ENCODE data around the gene ZMIZ1. TPM values are rescaled to one million over a fixed set of nuclear protein-coding genes. Genes with fewer than 3 reads are reported as not detected.

ZMIZ1 gene
- total and polyA plus RNA-seq, 2 experiments from 2014 or later = 9.2 to 30.9 TPM

DNA sequence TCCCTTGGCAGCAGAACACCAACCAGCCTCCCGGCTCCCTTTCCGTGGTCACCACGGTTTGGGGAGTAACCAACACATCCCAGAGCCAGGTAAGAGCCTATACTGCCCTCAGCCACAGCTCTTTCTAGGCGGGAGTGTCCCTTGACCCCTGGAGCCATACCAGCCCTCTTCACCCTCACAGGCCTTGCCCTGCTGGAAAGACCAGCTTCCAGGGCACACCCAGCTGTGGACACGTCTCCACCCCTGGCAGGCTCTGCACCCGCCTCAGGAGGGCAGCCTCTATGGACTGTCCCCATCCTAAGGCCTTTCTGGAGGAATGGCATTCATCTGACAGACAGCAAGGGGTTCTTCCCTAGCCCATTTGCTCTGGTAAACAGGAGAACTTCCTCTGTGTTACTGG, 221.0 kb downstream of the ZMIZ1 start (continued):
- TF ChIP-seq ZNF331 (CRISPR knock-in tag; IDR thresholded peaks at IDR 0.05; ENCODE audit: low read depth) (no peak), EZH2 (IDR thresholded peaks at IDR 0.05; ENCODE audit: low read depth, unreplicated experiment) (no peak)

DNA sequence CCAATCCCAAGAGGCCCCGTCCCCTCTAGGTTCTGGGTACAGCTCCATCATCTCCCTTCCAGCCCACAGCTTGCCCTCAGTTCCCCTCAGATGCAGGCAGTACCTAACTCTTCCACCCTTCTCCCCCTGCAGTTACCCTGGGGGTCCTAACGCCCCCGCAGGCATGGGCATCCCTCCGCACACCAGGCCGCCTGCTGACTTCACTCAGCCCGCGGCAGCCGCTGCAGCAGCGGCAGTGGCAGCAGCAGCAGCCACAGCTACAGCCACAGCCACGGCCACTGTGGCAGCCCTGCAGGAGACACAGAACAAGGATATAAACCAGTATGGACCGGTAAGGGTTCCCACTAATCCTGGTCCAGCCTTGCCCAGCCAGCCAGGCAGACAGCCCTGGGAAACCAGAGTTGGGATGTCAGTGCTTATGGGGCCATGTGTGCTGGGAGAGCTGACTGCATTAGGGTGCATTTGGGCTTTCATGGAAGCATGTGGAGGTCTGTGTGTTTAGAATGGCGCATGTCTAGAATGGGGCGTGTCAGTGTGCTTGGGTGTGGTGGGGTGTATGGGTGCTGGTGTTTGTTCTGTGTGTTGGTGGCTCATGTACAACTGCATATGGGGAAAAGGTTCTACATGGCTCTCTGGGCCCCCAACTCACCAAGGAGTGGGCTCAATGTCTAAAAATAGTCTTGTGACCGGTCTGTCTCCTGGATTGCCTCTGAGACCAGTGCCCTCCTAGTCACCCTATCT, 223.4 kb downstream of the ZMIZ1 start:
- H3K27ac ChIP-seq (ENCODE audit: low read depth) = no peak overlapping the region
- Mint-ChIP-seq H3K4me3 (no peak overlapping the region; the same call in 2 of the 3 replicates), H3K4me1 (peaks cover 2% of the 10 kb centered on the region; the same call in 2 of the 3 replicates), H3K27me3 (ENCODE audit: insufficient read depth, low read depth, poor library complexity) (peaks cover 10% of the 10 kb centered on the region), H3K36me3 (ENCODE audit: low read depth) (peaks cover 29% of the 10 kb centered on the region), H3K27ac (no peak overlapping the region), H3K9me3 (no peaks in the 10 kb centered on the region)
- no peak overlapping the region for H2AFZ ChIP-seq
- no peaks in the 10 kb centered on the region for H3K4me1 ChIP-seq (ENCODE audit: insufficient read depth)
- no peaks in the 10 kb centered on the region for H3F3A ChIP-seq (replicated peaks; ENCODE audit: low read depth)
- no peaks in the 10 kb centered on the region for H3K9me2 ChIP-seq (ENCODE audit: insufficient read depth)
- H3K4me2 ChIP-seq = no peak overlapping the region
- no peaks in the 10 kb centered on the region; the same call in 1 of the 2 replicates for H3K36me3 ChIP-seq (ENCODE audit: insufficient read depth)
- H4K20me1 ChIP-seq (replicated peaks; ENCODE audit: insufficient read depth) = 0 out of 2 replicates have a peak, but pooled peaks cover 4% of the 10 kb centered on the region
- ATAC-seq (no peak), DNase-seq (ENCODE audit: low spot score) (no peak)
- TF ChIP-seq EZH2phosphoT487 (IDR thresholded peaks at IDR 0.05; ENCODE audit: unreplicated experiment) (no peak), EZH2 (IDR thresholded peaks at IDR 0.05; ENCODE audit: low read depth, unreplicated experiment) (no peak), CREB1 (CRISPR knock-in tag; IDR thresholded peaks at IDR 0.05; ENCODE audit: low read depth) (no peak)
- TF ChIP-seq, protein P1, sequence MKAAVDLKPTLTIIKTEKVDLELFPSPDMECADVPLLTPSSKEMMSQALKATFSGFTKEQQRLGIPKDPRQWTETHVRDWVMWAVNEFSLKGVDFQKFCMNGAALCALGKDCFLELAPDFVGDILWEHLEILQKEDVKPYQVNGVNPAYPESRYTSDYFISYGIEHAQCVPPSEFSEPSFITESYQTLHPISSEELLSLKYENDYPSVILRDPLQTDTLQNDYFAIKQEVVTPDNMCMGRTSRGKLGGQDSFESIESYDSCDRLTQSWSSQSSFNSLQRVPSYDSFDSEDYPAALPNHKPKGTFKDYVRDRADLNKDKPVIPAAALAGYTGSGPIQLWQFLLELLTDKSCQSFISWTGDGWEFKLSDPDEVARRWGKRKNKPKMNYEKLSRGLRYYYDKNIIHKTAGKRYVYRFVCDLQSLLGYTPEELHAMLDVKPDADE (IDR thresholded peaks at IDR 0.05) = no peak
- TF ChIP-seq, protein P2, sequence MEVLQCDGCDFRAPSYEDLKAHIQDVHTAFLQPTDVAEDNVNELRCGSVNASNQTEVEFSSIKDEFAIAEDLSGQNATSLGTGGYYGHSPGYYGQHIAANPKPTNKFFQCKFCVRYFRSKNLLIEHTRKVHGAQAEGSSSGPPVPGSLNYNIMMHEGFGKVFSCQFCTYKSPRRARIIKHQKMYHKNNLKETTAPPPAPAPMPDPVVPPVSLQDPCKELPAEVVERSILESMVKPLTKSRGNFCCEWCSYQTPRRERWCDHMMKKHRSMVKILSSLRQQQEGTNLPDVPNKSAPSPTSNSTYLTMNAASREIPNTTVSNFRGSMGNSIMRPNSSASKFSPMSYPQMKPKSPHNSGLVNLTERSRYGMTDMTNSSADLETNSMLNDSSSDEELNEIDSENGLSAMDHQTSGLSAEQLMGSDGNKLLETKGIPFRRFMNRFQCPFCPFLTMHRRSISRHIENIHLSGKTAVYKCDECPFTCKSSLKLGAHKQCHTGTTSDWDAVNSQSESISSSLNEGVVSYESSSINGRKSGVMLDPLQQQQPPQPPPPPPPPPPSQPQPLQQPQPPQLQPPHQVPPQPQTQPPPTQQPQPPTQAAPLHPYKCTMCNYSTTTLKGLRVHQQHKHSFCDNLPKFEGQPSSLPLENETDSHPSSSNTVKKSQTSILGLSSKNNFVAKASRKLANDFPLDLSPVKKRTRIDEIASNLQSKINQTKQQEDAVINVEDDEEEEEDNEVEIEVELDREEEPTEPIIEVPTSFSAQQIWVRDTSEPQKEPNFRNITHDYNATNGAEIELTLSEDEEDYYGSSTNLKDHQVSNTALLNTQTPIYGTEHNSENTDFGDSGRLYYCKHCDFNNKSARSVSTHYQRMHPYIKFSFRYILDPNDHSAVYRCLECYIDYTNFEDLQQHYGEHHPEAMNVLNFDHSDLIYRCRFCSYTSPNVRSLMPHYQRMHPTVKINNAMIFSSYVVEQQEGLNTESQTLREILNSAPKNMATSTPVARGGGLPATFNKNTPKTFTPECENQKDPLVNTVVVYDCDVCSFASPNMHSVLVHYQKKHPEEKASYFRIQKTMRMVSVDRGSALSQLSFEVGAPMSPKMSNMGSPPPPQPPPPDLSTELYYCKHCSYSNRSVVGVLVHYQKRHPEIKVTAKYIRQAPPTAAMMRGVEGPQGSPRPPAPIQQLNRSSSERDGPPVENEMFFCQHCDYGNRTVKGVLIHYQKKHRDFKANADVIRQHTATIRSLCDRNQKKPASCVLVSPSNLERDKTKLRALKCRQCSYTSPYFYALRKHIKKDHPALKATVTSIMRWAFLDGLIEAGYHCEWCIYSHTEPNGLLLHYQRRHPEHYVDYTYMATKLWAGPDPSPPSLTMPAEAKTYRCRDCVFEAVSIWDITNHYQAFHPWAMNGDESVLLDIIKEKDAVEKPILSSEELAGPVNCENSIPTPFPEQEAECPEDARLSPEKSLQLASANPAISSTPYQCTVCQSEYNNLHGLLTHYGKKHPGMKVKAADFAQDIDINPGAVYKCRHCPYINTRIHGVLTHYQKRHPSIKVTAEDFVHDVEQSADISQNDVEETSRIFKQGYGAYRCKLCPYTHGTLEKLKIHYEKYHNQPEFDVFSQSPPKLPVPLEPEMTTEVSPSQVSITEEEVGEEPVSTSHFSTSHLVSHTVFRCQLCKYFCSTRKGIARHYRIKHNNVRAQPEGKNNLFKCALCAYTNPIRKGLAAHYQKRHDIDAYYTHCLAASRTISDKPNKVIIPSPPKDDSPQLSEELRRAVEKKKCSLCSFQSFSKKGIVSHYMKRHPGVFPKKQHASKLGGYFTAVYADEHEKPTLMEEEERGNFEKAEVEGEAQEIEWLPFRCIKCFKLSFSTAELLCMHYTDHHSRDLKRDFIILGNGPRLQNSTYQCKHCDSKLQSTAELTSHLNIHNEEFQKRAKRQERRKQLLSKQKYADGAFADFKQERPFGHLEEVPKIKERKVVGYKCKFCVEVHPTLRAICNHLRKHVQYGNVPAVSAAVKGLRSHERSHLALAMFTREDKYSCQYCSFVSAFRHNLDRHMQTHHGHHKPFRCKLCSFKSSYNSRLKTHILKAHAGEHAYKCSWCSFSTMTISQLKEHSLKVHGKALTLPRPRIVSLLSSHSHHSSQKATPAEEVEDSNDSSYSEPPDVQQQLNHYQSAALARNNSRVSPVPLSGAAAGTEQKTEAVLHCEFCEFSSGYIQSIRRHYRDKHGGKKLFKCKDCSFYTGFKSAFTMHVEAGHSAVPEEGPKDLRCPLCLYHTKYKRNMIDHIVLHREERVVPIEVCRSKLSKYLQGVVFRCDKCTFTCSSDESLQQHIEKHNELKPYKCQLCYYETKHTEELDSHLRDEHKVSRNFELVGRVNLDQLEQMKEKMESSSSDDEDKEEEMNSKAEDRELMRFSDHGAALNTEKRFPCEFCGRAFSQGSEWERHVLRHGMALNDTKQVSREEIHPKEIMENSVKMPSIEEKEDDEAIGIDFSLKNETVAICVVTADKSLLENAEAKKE (CRISPR knock-in tag; IDR thresholded peaks at IDR 0.05) = no peak
- no peaks in the 10 kb centered on the region for H3K27me3 ChIP-seq (ENCODE audit: insufficient read depth)
- H3K79me2 ChIP-seq (replicated peaks; ENCODE audit: insufficient read depth) = no peaks in the 10 kb centered on the region
- H3K4me3 ChIP-seq = no peak overlapping the region

Data from GM23338 (cell line).